GM23338 (cell line): ENCODE results near the gene CLEC3B. TPM values are rescaled to one million over a fixed set of nuclear protein-coding genes. Genes with fewer than 3 reads are reported as not detected.

Source experiments
- ATAC-seq: fragments of 200-7000 bp; cut with Tn5 transposase; 3 replicates; pipeline ENCODE4 v1.9.1; 2020
- DNase-seq: peaks from one replicate; pipeline ENCODE4 v3.0.0-alpha.2; 2015; ENCODE audit warnings: low spot score
- H2AFZ ChIP-seq: fragments of 200-600 bp; sonication (generic); 2 replicates; pipeline ENCODE4 v1.8.0; 2016; ENCODE audit warnings: antibody characterized with exemption, mild to moderate bottlenecking, moderate library complexity
- H3F3A ChIP-seq: fragments of 200-600 bp; sonication (generic); replicated peaks from 2 replicates; pipeline ENCODE4 v1.8.0; 2017; ENCODE audit warnings: antibody characterized with exemption, mixed run types, low read depth
- H3K27ac ChIP-seq: fragments of 200-600 bp; sonication (generic); 2 replicates; pipeline ENCODE4 v1.6.1; 2016; ENCODE audit warnings: low read depth
- H3K27me3 ChIP-seq: fragments of 200-600 bp; sonication (generic); 2 replicates; pipeline ENCODE4 v1.8.0; 2016; ENCODE audit warnings: mild to moderate bottlenecking, mixed run types, moderate library complexity; ENCODE audit not compliant: insufficient read depth
- H3K36me3 ChIP-seq: fragments of 200-600 bp; sonication (generic); 2 replicates; pipeline ENCODE4 v1.8.0; 2016; ENCODE audit warnings: mild to moderate bottlenecking; ENCODE audit not compliant: insufficient read depth
- H3K4me1 ChIP-seq: fragments of 200-600 bp; sonication (generic); 2 replicates; pipeline ENCODE4 v1.8.0; 2016; ENCODE audit warnings: mild to moderate bottlenecking, moderate library complexity; ENCODE audit not compliant: insufficient read depth
- H3K4me2 ChIP-seq: fragments of 200-600 bp; sonication (generic); 2 replicates; pipeline ENCODE4 v1.7.1; 2017; ENCODE audit warnings: mixed run types
- H3K4me3 ChIP-seq: fragments of 200-600 bp; sonication (generic); 2 replicates; pipeline ENCODE4 v1.6.1; 2016; ENCODE audit warnings: mixed run types
- H3K79me2 ChIP-seq: fragments of 200-600 bp; sonication (generic); replicated peaks from 2 replicates; pipeline ENCODE4 v1.8.0; 2017; ENCODE audit warnings: mild to moderate bottlenecking; ENCODE audit not compliant: insufficient read depth
- H3K9me2 ChIP-seq: fragments of 200-600 bp; sonication (generic); 2 replicates; pipeline ENCODE4 v1.8.0; 2017; ENCODE audit not compliant: insufficient read depth
- H4K20me1 ChIP-seq: fragments of 200-600 bp; sonication (generic); replicated peaks from 2 replicates; pipeline ENCODE4 v1.8.0; 2017; ENCODE audit warnings: mild to moderate bottlenecking; ENCODE audit not compliant: insufficient read depth
- H3K27ac Mint-ChIP-seq: 2 replicates; pipeline ENCODE4 v1.8.0; 2020; ENCODE audit warnings: inconsistent platforms, mild to moderate bottlenecking, moderate library complexity, mixed read lengths
- H3K27me3 Mint-ChIP-seq: 3 replicates; pipeline ENCODE4 v1.8.0; 2022; ENCODE audit warnings: low read depth, mild to moderate bottlenecking, moderate library complexity, mixed read lengths, inconsistent platforms; ENCODE audit not compliant: insufficient read depth, poor library complexity
- H3K36me3 Mint-ChIP-seq: 3 replicates; pipeline ENCODE4 v1.8.0; 2021; ENCODE audit warnings: low read depth, mild to moderate bottlenecking, inconsistent platforms, moderate library complexity, mixed read lengths
- H3K4me1 Mint-ChIP-seq: 3 replicates; pipeline ENCODE4 v1.8.0; 2020; ENCODE audit warnings: mild to moderate bottlenecking, inconsistent platforms, mixed read lengths
- H3K4me3 Mint-ChIP-seq: 3 replicates; pipeline ENCODE4 v1.8.0; 2021; ENCODE audit warnings: moderate library complexity, mild to moderate bottlenecking, inconsistent platforms, mixed read lengths
- H3K9me3 Mint-ChIP-seq: 3 replicates; pipeline ENCODE4 v1.8.0; 2020; ENCODE audit warnings: moderate library complexity, mild to moderate bottlenecking, inconsistent platforms, mixed read lengths
- CTCF ChIP-seq, 2 experiments: fragments of 200-600 bp in 1 of 2; sonication (generic) in 1 of 2; conservative IDR thresholded peaks; 2 replicates each; pipeline versions ENCODE4 v1.5.1 to v1.6.1; 2016 to 2017; ENCODE audit warnings: antibody characterized with exemption in 2 of 2, low read depth in 2 of 2, mild to moderate bottlenecking in 2 of 2, moderate library complexity in 1 of 2
- EZH2 ChIP-seq: fragments of 200-600 bp; sonication (generic); IDR thresholded peaks from one replicate; pipeline ENCODE4 v1.8.0; 2017; ENCODE audit warnings: antibody characterized with exemption, mild to moderate bottlenecking, low read depth; ENCODE audit not compliant: unreplicated experiment
- EZH2phosphoT487 ChIP-seq: fragments of 200-600 bp; sonication (generic); IDR thresholded peaks from one replicate; pipeline ENCODE4 v1.8.1; 2018; ENCODE audit warnings: antibody characterized with exemption; ENCODE audit not compliant: unreplicated experiment
- JUNB ChIP-seq: IDR thresholded peaks from one replicate; pipeline ENCODE4 v1.6.1; 2016; ENCODE audit warnings: antibody characterized with exemption; ENCODE audit not compliant: unreplicated experiment
- ZNF462 ChIP-seq: fragments of 250-450 bp; sonication (Bioruptor Pico); IDR thresholded peaks from 2 replicates; pipeline ENCODE4 v1.5.0; 2020; ENCODE audit warnings: mild to moderate bottlenecking, moderate library complexity
- polyA plus RNA-seq: library from polyadenylated mRNA; unstranded; fragments of >200 nt; fragmentation: Nextera tagmentation; extraction: Ambion mirVana; gene quantifications from 2 replicates; pipeline ENCODE4 v1.2.1, GENCODE V29; 2016
- total RNA-seq: library from RNA; depleted of rRNA; stranded (reverse); fragments of >200 nt; shearing (Covaris generic); gene quantifications from 2 replicates; pipeline ENCODE4 v1.2.3, GENCODE V29; 2014

CLEC3B gene
- total and polyA plus RNA-seq, 2 experiments from 2014 or later = not detected

GRCh38 chr3:44987332-44987731 lies 38.8 kb upstream of the CLEC3B start (continued):
- no peak for TF ChIP-seq ZNF462
- TF ChIP-seq JUNB = no peak
- no peak for TF ChIP-seq EZH2

GRCh38 chr3:44988073-44988472 lies 38.0 kb upstream of the CLEC3B start:
- H3K36me3 ChIP-seq = peaks cover 12% of the 10 kb centered on the region; the same call in 1 of the 2 replicates
- H3K36me3 Mint-ChIP-seq = peaks cover 82% of the 10 kb centered on the region
- H3K4me3 Mint-ChIP-seq = no peak overlapping the region
- H4K20me1 ChIP-seq = peaks cover 33% of the 10 kb centered on the region
- H3K27me3 Mint-ChIP-seq = peaks cover 3% of the 10 kb centered on the region
- H2AFZ ChIP-seq = no peak overlapping the region
- H3K4me1 Mint-ChIP-seq = peaks cover 25% of the 10 kb centered on the region
- no peak overlapping the region for H3K4me3 ChIP-seq
- ATAC-seq (no peak), DNase-seq (peak; percentile 47)
- peaks cover 24% of the 10 kb centered on the region for H3K9me3 Mint-ChIP-seq
- H3K27ac ChIP-seq = no peak overlapping the region
- H3K4me1 ChIP-seq = peaks cover 11% of the 10 kb centered on the region
- peak in 1 of 2 experiments; percentile 55; a peak in 2 of 4 replicates for TF ChIP-seq CTCF (conservative IDR thresholded peaks at IDR 0.05; ENCODE audit: low read depth in 2 of 2)
- TF ChIP-seq EZH2phosphoT487 = no peak
- H3F3A ChIP-seq = 0 out of 2 replicates have a peak, but pooled peaks cover 4% of the 10 kb centered on the region
- H3K79me2 ChIP-seq = peaks cover 78% of the 10 kb centered on the region
- H3K27me3 ChIP-seq = no peaks in the 10 kb centered on the region
- H3K4me2 ChIP-seq = no peak overlapping the region
- H3K9me2 ChIP-seq = peaks cover 4% of the 10 kb centered on the region; the same call in 1 of the 2 replicates
- no peak overlapping the region for H3K27ac Mint-ChIP-seq
